Stomach (tissue), 4 donors: ENCODE results near the gene ITLN1.

Experiments used
- CTCF ChIP-seq, 7 experiments: fragments of 450-650 bp in 4 of 7; fragments of 200-600 bp in 3 of 7; sonication (generic) in 3 of 7; IDR thresholded peaks; one replicate each; pipeline ENCODE4 v1.5.1; 2016 to 2019; ENCODE audit warnings: antibody characterized with exemption in 7 of 7, control low read depth in 2 of 7, mild to moderate bottlenecking in 1 of 7
- EP300 ChIP-seq: sonication (generic); formaldehyde crosslinking; IDR thresholded peaks from one replicate; pipeline ENCODE4 v1.6.1; 2017; ENCODE audit warnings: antibody characterized with exemption
- POLR2A ChIP-seq, 4 donors: fragments of 450-650 bp; IDR thresholded peaks; one replicate each; pipeline ENCODE4 v1.6.1; 2016; ENCODE audit warnings: antibody characterized with exemption in 4 of 4, control low read depth in 2 of 4, mild to moderate bottlenecking in 1 of 4, moderate library complexity in 1 of 4

GRCh38 chr1:160910170-160910750, 25.3 kb upstream of the ITLN1 start:
- no peak for TF ChIP-seq CTCF (IDR thresholded peaks at IDR 0.05)
- no peak for TF ChIP-seq POLR2A (IDR thresholded peaks at IDR 0.05)
- TF ChIP-seq EP300: no peak
